Activated CD4-positive, alpha-beta T cell treated with anti-CD3 and anti-CD28 coated beads, Interleukin-2, Interleukin-6, amounts not matched to agents 100 ng/mL and 50 ng/mL, durations not matched to agents 16 hours and 8 hours (primary cell): ENCODE results near the gene DPY19L1.
"Not testable (repeated sequence)": the region's sequence is repeated elsewhere in the genome, so short reads cannot be mapped to it uniquely, and the experiment has no call there.

Experiments
- DNase-seq: peaks from one replicate; pipeline ENCODE4 v3.0.0-alpha.2; 2020

Gene DPY19L1

GRCh38 chr7:34984140-34984539, 53.1 kb downstream of the DPY19L1 start:
- not testable (repeated sequence) for DNase-seq

- DNase-seq, result no peak
Observed at GRCh38 chr7:34982371-34983019, 54.8 kb downstream of the DPY19L1 start.

- DNase-seq, result not testable (repeated sequence)
Observed at GRCh38 chr7:34979124-34979523, 58.2 kb downstream of the DPY19L1 start.

GRCh38 chr7:34973400-34973760, 63.9 kb downstream of the DPY19L1 start:
- DNase-seq, result no peak

GRCh38 chr7:34972739-34973399, 64.4 kb downstream of the DPY19L1 start:
- not testable (repeated sequence) for DNase-seq

- not testable (repeated sequence) for DNase-seq
Observed at GRCh38 chr7:34967818-34968217, 69.5 kb downstream of the DPY19L1 start.

- not testable (repeated sequence) for DNase-seq
Observed at GRCh38 chr7:34966504-34966903, 70.8 kb downstream of the DPY19L1 start.

- DNase-seq, result no peak
Observed at GRCh38 chr7:34958021-34958420, 79.3 kb downstream of the DPY19L1 start.

- DNase-seq, result no peak
Observed at GRCh38 chr7:34952822-34953221, 84.5 kb downstream of the DPY19L1 start.

GRCh38 chr7:34949361-34949760, 87.9 kb downstream of the DPY19L1 start:
- no peak for DNase-seq

- not testable (repeated sequence) for DNase-seq
Observed at GRCh38 chr7:34947427-34947826, 89.9 kb downstream of the DPY19L1 start.

- no peak for DNase-seq
Observed at GRCh38 chr7:34946486-34946885, 90.8 kb downstream of the DPY19L1 start.

GRCh38 chr7:34945894-34946477, 91.3 kb downstream of the DPY19L1 start:
- not testable (repeated sequence) for DNase-seq

GRCh38 chr7:34939175-34939574, 98.1 kb downstream of the DPY19L1 start:
- DNase-seq, result no peak

- DNase-seq, result peak; percentile 3
Observed at GRCh38 chr7:34935735-34936165, 101.5 kb downstream of the DPY19L1 start.

GRCh38 chr7:34931739-34932138, 105.5 kb downstream of the DPY19L1 start:
- DNase-seq, result no peak

GRCh38 chr7:34929783-34930182, 107.5 kb downstream of the DPY19L1 start:
- not testable (repeated sequence) for DNase-seq

GRCh38 chr7:34928560-34928959, 108.7 kb downstream of the DPY19L1 start:
- DNase-seq, result peak; percentile 6

GRCh38 chr7:34928052-34928451, 109.2 kb downstream of the DPY19L1 start:
- peak; percentile 50 for DNase-seq

GRCh38 chr7:34920470-34920869, 116.8 kb downstream of the DPY19L1 start:
- DNase-seq, result not testable (repeated sequence)

GRCh38 chr7:34919038-34919437, 118.2 kb downstream of the DPY19L1 start:
- DNase-seq, result not testable (repeated sequence)

GRCh38 chr7:34918198-34918861, 119.0 kb downstream of the DPY19L1 start:
- not testable (repeated sequence) for DNase-seq

GRCh38 chr7:34917515-34917914, 119.8 kb downstream of the DPY19L1 start:
- not testable (repeated sequence) for DNase-seq

GRCh38 chr7:34916267-34916666, 121.0 kb downstream of the DPY19L1 start:
- no peak for DNase-seq
